ENCODE results near the gene DAZL. TPM values are rescaled to one million over a fixed set of nuclear protein-coding genes. Genes with fewer than 3 reads are reported as not detected.

The DAZL gene
- total RNA-seq, 1 experiment from 2014 or later, result not detected

DNA sequence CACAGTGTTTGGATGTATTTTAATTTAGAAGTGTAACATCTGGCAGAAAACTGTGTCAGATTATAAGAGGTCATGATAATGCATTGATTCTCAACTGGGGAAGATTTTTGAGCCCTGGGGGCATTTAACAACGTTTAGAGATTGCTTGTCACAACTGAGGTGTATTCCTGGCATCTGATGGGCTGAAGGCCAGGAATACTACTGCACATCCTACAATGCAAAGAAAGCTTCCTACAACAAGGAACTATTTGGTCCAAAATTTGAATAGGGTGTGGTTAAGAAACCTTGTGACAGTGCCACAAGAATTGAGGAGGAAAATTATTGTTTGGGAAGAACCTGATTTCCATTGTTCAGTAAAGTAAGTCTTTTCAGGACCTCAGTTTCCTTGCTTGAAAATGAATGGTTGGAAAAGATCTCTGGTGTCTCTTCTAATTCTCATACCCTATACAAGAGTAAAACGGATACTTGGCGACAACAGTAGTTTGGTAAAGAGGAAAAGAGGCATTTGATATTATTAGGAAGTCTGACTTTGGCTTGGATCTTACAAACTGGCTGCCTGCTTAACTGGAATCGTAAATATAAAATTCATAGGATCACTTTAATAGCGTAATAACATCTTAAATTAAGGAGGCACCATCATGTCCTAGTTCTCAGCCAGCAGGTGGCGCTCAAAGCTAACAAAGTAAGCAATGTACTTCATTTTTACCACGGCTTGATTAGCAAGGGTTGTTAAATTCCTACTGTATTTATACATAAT, 4.3 kb downstream of the DAZL start:
- peak; percentile 77 for DNase-seq (ENCODE audit: low read depth, low spot score)
- in situ Hi-C loops (cut with HindIII; ENCODE audit: low pct_unique_long_range_greater_than_20kb, low sequenced_read_pairs), result no loop called here

DNA sequence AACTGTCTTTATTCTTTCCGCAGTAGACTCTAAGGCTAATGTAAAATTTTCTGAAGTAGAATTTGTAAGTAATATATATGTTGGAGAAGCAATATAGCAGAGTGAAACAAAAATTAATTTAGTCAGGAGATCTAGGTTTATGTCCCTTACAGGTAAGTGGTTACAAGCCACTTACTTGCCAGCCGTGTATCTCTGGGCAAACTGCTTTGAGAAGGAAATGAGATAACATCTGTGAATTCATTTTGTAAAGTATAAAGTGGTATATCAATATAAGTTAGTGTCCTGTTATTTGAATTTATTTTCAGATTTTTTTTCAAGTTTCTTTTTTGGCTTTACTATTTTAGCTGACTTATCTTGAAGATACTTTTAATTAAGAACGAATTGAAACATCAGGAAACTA, 5.5 kb downstream of the DAZL start:
- DNase-seq (ENCODE audit: low read depth, low spot score), result no peak
- in situ Hi-C loops (cut with HindIII; ENCODE audit: low pct_unique_long_range_greater_than_20kb, low sequenced_read_pairs), result no loop called here

- in situ Hi-C loops (cut with HindIII; ENCODE audit: low pct_unique_long_range_greater_than_20kb, low sequenced_read_pairs), result no loop called here
- no peak for DNase-seq (ENCODE audit: low read depth, low spot score)
Observed at GRCh38 chr3:16596352-16597032, 8.7 kb downstream of the DAZL start.

DNA sequence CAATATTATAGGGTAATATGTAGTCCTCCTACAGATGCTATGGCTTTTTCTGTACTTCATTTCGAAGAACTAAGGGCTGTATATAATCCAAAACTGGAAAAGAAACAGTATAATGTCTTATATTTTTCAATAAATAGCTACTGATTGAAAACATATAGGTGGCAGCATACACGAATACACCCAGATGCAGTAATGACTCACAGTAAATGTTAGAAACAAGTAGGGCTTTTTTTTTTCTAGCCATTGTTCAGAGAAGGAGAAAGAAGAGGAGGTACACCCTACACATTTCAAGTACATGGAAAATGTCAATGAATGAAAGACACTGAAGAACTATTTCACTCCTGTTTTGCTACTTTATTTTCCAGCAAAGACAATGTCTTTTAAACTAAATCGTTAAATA, 9.4 kb downstream of the DAZL start:
- DNase-seq (ENCODE audit: low read depth, low spot score), result no peak
- in situ Hi-C loops (cut with HindIII; ENCODE audit: low pct_unique_long_range_greater_than_20kb, low sequenced_read_pairs), result no loop called here

DNA sequence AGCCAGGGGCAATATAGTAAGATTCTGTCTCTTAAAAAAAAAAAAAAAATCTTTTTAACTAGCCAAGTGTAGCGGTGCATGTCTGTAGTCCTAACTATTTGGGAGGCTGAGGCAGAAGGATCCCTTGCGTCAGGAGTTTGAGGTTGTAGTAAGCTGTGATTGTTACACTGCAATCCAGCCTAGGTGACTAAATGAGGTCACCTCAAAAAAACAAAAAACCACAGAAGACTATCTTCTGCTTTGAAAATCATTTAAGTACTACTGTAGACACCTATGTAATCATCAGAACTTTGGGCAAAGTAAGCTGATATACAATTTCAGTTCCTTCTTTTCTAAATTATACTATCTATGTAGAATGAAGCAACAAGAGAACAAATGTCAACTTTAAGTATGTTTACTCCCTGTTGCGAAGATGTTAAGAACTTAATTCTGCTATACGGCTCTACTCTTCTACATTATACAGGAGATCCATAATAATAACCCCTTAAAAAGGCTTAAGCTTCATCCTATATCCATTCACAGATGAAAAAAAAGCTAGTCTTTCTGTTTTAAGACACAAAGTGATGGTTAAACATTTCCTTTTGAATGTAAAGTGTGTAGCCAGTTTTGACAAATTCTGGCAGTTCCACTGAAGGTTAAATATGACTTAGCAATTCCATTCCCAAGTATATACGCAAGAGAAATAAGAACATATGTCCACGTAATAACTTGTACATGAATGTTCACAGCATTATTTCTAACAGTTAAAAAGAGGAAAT, 15.2 kb downstream of the DAZL start:
- in situ Hi-C loops (cut with HindIII; ENCODE audit: low pct_unique_long_range_greater_than_20kb, low sequenced_read_pairs), result no loop called here

DNA sequence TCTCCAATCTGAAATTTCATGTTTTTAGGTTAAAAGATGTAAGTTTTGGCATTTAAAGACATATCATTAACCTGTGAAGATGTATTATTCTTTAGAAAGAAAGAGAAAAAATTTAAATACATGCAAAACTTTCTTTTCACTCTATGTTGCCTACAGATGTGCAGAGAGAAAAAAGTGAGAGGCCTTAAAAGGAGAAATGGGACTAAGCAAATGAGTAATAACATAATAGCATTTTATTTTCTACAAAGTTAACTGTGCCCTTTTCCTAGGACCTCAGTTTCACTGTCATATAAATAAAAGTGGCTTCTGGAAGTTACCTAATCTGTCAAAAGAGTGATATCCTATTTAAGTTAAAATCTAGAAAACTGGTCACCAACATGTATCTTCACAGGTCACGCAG, 16.1 kb downstream of the DAZL start:
- in situ Hi-C loops (cut with HindIII; ENCODE audit: low pct_unique_long_range_greater_than_20kb, low sequenced_read_pairs), result no loop called here
- DNase-seq (ENCODE audit: low read depth, low spot score), result no peak

More for the DNA sequence above, 15.2 kb downstream of the DAZL start:
- DNase-seq (ENCODE audit: low read depth, low spot score), result no peak

DNA sequence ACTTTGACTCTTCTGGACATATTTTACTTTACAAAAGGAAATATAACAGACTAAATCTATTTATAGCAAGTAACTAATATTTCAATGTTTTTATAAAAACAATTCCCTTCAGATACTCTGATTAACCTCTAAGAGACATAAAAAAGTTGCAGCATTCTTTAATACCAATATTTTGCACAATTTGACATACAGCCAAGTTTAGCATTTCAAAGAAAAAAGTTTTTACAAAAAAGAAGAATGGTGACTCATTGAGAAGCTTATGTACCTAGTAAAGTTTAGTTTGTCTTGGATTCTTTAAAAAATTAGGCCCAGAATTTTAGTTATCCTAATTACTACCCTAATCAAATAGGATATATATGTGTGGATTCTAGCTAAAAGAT, 17.6 kb downstream of the DAZL start:
- in situ Hi-C loops (cut with HindIII; ENCODE audit: low pct_unique_long_range_greater_than_20kb, low sequenced_read_pairs), result no loop called here
- DNase-seq (ENCODE audit: low read depth, low spot score), result no peak

DNA sequence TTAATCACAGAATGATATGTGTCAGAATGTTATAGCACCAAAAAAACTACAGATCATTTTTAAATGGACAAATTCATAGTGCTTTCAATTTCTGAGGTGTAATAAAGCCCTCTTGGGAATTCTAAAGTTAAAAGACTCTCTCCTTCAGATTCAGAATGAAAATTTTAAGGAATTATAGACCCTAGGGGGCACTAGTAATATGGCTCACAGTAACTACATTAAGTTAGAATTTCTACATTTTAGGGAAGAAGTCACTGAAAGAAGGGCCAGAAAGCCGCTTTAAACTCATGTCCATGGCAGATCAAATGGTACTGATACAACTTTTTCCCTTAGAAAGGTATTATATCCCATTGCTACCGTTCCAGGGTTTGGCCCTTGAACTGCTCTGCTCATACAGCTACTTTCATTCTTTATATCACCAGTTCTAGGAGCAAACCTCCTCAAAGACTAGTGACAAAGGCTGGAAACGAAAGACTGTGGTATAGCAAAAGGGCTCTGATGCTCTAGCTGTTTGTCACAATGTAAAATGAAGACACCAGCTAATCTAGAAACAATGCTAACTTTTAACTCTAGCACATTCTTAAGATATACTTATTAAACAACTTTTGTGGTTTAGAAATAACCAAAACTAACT, 18.1 kb downstream of the DAZL start:
- DNase-seq (ENCODE audit: low read depth, low spot score), result no peak
- in situ Hi-C loops (cut with HindIII; ENCODE audit: low pct_unique_long_range_greater_than_20kb, low sequenced_read_pairs), result no loop called here

GRCh38 chr3:16584880-16585279, 20.3 kb downstream of the DAZL start:
- in situ Hi-C loops (cut with HindIII; ENCODE audit: low pct_unique_long_range_greater_than_20kb, low sequenced_read_pairs), result no loop called here
- DNase-seq (ENCODE audit: low read depth, low spot score), result no peak

DNA sequence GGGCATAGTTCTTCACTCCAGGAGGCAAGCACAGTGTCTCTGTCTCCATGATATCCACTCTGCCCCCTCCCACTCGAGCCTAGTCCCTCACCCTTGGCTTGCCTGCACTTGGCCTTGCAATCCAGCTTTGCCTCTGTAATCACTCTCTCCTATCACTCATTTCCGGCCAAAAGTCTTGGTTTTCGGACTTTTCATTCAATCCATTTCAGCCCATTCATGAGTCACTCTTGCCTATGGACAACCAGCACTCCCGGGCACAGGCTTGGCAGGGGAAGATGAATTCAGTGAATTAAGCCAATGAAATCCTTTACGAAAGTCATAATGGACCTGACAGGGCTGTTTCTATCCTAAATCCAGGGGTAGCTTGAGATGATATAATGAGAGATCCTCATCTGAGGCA, 21.7 kb downstream of the DAZL start:
- DNase-seq (ENCODE audit: low read depth, low spot score), result no peak
- in situ Hi-C loops (cut with HindIII; ENCODE audit: low pct_unique_long_range_greater_than_20kb, low sequenced_read_pairs), result no loop called here

GRCh38 chr3:16570113-16570512, 35.1 kb downstream of the DAZL start:
- DNase-seq (ENCODE audit: low read depth, low spot score), result no peak
- in situ Hi-C loops (cut with HindIII; ENCODE audit: low pct_unique_long_range_greater_than_20kb, low sequenced_read_pairs), result loop anchor here (25.0 kb wide), 1 partner anchor 233 kb away; no protein-coding TSS in a partner anchor

- in situ Hi-C loops (cut with HindIII; ENCODE audit: low pct_unique_long_range_greater_than_20kb, low sequenced_read_pairs), result loop anchor here (25.0 kb wide), 1 partner anchor 231 kb away; no protein-coding TSS in a partner anchor
- no peak for DNase-seq (ENCODE audit: low read depth, low spot score)
Observed at GRCh38 chr3:16568532-16568931, 36.7 kb downstream of the DAZL start.

- in situ Hi-C loops (cut with HindIII; ENCODE audit: low pct_unique_long_range_greater_than_20kb, low sequenced_read_pairs), result loop anchor here (25.0 kb wide), 1 partner anchor 231 kb away; no protein-coding TSS in a partner anchor
- no peak for DNase-seq (ENCODE audit: low read depth, low spot score)
Observed at GRCh38 chr3:16568115-16568514, 37.1 kb downstream of the DAZL start.

- in situ Hi-C loops (cut with HindIII; ENCODE audit: low pct_unique_long_range_greater_than_20kb, low sequenced_read_pairs), result loop anchor here (25.0 kb wide), 1 partner anchor 223 kb away; no protein-coding TSS in a partner anchor
- DNase-seq (ENCODE audit: low read depth, low spot score), result peak; percentile 74
Observed at GRCh38 chr3:16559653-16560365, 45.4 kb downstream of the DAZL start.

DNA sequence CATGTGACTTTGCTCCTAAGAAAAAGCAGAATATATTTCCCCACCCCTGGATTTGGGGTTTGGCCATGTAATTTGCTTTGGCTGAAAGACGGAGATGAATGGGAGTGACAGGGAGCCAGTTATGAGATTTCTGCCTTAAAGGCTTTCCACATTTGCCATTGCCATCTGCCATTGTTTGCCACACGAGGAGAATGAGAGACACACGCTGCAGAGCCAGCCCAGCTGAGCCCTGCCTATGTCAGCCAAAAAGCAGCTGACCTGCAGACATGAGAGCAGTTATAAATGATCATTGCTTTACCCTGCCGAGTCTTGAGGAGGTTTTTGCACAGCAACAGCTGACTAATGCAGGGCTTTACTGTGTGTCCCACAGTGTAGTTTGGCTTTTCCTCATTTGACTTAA, 51.1 kb downstream of the DAZL start:
- in situ Hi-C loops (cut with HindIII; ENCODE audit: low pct_unique_long_range_greater_than_20kb, low sequenced_read_pairs), result loop anchor here (25.0 kb wide), 1 partner anchor 217 kb away; no protein-coding TSS in a partner anchor
- DNase-seq (ENCODE audit: low read depth, low spot score), result peak; percentile 11

DNA sequence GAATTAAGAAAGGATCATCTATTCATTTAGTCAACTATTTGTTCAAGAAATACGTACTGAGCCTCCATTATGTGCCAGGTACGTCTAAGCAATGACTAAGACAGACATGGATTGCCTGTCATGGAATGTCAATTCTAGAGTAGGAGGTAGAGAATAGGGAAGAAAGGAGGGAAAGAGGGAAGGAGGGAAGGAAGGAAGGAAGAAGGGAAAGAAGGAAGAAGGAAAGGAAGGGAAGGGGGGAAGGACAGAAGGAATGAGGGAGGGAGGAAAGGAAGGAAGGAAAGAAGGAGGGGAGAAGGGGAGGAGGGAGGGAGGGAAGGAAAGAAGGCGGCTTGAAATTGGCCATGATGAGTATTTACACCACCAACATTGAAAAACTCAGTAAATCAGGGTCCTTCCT, 52.5 kb downstream of the DAZL start:
- in situ Hi-C loops (cut with HindIII; ENCODE audit: low pct_unique_long_range_greater_than_20kb, low sequenced_read_pairs), result loop anchor here (25.0 kb wide), 1 partner anchor 215 kb away; no protein-coding TSS in a partner anchor
- DNase-seq (ENCODE audit: low read depth, low spot score), result no peak

DNA sequence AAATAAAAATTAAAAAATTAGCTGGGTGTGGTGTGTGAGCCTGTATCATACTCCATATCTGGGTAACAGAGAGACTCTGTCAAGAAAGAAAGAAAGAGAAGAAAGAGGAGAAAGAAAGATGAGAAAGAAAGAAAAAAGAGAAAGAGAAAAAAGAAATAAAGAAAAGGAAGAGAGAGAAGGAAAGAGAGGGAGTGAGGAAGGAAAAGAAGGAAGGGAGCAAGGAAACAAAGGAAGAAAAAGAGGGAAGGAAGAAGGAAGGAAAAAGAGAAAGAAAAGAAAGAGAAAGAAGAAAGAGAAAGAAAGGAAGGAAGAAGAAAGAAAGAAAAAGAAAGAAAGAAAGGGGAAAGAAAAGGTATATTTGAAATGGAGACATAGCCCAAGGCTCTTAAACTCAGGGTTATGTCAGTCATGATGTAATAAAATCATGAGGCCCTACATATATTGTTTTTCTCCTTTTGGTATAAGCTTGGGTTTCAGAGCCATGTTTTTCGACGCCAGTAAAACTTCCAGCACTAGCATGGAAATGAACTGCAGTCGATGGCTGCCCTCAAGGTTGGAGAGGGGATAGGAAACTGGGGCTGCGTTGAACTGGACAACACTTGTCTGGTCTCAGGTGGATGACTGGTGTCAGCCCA, 53.8 kb downstream of the DAZL start:
- DNase-seq (ENCODE audit: low read depth, low spot score), result no peak

More for the DNA sequence above, 53.8 kb downstream of the DAZL start:
- in situ Hi-C loops (cut with HindIII; ENCODE audit: low pct_unique_long_range_greater_than_20kb, low sequenced_read_pairs), result loop anchor here (25.0 kb wide), 1 partner anchor 214 kb away; no protein-coding TSS in a partner anchor
